EL (cell line): ENCODE data around the gene GRK6.

ENCODE experiments used
- DNase-seq: peaks from one replicate; pipeline ENCODE4 v3.0.0-alpha.2; 2016

The GRK6 gene

DNA sequence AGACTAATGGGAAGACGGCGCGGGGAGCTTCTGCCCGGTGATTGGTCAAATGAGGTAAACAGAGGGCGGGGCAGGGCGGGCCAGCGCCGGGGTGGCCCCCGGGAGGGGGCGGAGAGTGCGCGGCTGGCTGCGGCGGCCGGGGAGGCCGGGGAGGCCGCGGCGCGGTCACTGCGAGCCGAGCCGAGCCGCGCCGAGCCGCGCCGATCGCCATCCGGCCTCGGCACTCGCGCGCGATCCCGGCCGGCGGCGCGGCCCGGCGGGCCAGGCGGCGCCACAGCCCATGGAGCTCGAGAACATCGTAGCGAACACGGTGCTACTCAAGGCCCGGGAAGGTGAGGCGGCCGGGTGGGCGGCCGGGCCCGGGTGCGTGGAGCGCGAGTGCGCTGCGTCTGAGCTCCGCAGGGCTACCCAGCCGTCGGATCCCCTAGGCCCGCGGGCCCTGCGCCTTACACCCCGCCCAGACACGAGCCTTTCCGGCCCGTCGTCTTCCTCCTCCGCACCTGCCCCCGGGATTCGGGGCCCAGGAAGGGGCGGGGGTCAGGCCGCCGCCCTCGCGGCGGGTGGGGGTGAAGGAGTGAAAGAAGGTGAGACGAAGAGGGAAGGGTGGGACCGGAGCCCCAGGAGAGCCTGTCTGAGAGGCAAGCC lies at the start of gene GRK6:
TSS of gene GRK6 (plus strand) at position 111 of the 645 bp plus-strand sequence. CDS start at position 281, 170 bp downstream.
- DNase-seq, result peak; percentile 40

DNA sequence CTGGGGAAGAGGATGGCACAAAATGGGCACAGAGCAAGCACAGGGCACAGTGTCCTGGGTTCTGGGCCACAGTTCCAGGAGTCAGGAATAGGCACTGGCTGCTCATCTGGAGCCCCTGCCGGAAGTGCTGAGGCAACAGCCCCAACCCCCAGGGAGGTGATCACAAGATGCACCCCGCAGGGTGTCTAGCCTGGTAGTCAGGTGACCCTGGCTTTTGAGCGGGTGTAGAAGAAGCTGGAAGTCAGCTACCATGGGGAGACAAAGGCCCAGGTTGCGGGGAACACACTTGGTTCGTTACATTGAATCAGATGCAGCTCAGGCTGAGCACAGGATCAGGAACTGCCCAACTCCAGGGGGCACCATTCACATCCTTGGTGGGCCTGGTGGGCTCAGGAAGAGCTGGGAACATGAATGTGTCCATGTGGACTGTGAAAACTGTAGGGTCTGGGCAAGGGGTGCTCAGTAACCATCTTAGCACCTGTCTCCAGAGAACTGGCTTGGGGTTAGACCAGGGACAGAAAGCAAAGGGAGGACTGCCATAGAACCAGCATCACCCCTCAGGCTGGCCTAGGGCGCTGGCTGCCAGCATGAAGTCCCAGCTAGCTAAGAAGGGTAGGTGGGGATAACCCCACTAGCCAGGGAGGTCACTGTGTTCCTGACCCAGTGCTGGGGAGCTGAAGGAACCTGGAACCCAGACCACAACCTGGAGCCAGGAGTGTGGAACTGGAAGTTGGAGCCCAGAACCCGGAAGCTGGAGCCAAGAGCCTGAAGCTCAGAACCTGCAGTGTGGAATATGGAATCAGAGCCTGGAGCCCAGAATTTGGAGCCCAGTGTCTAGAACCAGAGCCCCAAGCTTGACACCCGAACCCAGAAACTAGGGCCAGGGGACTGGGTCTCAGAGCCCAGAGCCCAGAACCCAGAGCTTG lies 48.4 kb upstream of the GRK6 start:
- DNase-seq, result no peak

DNA sequence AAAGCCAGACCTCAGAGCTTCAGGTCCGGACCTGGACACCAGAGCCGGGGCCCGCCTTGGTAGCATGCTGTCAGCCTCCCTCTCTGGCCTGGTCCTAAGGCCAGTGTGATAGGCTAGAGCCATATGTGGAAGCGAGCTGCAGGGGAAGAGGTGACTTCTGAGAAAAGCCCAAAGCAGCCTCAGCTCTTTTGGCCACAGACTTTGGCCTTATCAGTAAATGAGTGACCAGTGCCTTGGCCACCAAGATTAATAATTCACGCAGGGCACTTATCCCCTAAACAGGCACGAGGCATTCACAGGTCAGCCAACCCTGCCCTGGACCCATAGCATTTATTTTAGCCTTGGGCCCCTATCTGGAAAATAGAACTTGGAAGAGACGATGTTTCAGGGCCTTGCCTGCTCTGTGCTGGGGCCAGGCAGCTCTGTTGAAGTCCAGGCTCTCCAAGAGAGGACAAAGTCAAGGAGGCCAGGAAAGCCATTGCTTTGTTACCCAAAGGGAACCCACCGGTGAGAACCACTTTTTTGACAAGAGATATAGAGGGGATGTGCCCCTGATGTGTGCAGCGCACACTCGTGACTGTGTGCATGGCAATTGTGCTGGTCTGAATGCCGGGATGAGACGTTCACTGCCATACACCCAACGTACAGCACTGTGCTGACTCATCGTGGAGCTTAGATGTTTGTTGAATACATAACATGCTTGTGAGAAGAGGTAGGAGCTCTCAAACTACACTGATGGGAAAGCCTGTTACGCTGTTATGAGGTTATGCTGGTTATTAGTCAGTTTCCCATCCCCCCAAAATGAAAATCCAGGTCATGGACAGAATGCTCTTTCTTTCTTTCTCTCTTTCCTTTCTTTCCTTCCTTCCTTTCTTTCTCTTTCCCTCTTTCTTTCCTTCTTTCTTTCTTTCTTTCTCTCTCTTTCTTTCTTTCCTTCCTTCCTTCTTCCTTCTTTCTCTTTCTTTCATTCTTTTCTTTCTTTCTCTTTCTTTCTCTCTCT lies 47.3 kb upstream of the GRK6 start:
- peak; percentile 83 for DNase-seq

DNA sequence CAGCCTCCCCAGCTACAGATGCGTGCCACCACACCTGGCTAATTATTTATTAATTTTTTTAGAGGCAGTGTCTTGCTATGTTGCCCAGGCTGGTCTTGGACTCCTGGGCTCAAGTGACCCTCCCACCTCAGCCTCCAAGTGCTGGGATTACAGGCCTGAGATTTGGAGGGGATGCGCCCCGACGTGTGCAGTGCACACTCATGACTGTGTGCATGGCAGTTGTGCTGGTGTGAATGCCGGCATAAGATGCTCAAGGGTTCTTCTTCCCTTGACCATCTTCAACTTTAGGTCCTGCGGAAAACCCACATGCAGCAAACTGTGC lies 45.7 kb upstream of the GRK6 start:
- no peak for DNase-seq

DNA sequence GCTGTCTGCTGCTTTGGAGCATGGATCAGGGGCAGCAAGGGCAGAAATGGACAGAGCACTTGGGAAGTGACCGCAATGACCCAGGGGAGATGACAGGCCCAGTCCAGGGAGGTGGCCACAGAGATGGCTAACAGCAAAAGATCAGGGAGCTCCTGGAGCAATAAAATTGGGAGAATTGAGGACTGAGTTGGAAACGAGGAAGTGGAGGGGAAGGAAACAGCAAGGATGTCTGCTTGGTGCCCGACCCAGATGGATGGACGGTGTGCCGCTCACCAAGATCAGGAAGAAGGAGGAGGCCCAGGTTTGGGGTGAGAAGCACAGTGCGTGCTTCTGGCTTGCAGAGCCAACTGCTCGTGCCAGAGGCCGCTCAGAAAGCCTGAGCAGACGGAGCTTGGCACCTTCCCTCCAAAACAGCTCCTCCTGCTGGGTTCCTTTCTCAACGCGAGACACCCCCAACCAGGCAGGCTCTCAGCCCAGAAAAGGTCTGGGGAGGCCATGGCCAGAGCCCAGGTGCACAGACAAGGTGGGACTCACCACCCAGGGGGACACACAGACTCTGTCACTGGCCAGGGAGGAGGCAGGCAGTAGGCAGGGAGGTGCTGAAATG lies 44.0 kb upstream of the GRK6 start:
- peak; percentile 18 for DNase-seq

DNA sequence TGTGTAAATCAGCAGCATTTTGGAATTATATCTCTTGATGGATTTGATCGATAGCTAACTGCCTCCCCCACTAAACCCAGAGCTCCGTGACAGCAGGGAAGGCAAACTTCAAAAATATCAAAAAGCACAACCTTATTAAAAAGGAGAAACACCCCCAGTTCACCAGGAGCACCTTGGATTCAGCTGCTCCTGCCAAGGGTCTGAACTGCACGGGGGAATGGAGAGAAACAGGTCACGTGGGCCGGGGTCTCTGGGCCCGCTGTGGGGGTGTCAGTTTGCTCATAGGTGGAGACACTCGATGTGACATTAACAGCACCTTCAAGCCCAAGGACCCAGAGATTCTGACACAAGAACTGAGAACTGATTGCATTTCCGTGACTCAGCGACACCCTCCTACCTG lies 43.3 kb upstream of the GRK6 start:
- no peak for DNase-seq

DNA sequence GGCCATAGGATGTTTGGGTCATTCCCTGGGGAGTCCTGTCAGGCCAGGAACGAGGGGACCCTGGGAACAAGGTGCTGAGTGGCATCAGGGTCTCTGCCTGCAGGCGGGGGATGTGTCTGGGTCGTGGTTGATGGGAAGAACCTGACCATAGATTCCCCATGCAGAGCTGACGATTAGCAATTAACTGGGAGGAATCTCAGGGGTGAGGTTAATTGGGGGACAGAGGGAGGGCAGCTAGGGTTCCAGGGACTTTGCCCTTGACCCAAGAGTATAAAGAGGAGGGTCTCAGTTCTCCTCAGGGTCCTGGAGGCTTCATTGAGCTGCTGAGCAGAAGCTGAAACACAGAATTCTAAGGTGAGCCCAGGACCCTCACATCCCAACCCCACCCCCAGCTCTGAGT lies 42.3 kb upstream of the GRK6 start, which contains the start of gene SLC34A1:
TSS of gene SLC34A1 (plus strand) at position 301 of the 400 bp plus-strand sequence. CDS start 1,308 bp downstream, outside the sequence.
- no peak for DNase-seq

DNA sequence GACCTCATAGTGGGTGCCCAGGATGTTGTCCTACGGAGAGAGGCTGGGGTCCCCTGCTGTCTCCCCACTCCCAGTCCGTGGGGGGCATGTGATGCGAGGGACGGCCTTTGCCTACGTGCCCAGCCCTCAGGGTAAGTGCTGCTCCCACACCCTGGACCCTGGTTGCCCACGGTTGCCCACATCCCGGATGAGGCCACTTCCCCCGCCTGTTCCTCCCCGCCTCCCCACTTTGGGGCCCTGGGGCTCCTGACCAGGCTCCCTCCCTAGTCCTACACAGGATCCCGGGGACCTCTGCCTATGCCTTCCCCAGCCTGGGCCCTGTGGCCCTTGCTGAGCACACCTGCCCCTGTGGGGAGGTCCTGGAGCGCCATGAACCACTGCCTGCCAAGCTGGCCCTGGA lies 40.8 kb upstream of the GRK6 start:
- DNase-seq, result no peak

DNA sequence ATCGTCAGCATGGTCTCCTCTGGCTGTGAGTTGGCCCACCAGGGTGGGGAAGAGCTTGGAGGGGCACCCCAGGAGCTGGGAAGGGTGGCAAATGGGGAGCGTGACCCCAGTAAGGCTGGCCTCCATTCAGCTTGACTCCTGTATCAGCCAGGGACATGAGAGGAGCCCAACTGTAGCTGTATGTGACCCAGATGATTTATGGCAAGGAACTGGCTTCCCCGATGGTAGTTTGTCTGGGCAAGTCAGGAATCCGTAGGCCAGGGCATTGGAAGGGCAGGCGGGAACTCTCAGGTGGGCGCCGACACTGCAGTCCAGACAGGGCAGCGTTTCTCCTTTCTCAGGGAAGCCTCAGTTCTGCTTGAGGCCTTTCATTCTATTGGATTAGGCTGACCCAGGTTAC lies 39.9 kb upstream of the GRK6 start:
- no peak for DNase-seq

DNA sequence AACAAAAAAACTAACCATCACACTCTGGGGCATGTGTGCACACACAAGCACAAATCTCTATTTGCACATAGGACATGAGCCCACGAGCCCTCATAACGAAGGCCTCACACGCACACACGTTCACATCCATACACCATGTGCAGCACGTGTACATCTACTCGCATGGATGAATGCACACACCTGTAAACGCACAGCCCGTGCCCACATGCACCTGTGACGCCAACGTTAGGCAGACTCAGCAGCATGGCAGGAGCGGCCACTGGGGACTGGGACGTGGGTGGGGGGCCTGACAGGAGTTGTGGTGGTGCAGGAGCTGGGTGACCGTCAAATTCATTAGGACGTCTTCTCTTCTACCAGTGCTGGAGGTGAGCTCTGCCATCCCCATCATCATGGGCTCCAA lies 39.1 kb upstream of the GRK6 start:
- DNase-seq, result no peak

DNA sequence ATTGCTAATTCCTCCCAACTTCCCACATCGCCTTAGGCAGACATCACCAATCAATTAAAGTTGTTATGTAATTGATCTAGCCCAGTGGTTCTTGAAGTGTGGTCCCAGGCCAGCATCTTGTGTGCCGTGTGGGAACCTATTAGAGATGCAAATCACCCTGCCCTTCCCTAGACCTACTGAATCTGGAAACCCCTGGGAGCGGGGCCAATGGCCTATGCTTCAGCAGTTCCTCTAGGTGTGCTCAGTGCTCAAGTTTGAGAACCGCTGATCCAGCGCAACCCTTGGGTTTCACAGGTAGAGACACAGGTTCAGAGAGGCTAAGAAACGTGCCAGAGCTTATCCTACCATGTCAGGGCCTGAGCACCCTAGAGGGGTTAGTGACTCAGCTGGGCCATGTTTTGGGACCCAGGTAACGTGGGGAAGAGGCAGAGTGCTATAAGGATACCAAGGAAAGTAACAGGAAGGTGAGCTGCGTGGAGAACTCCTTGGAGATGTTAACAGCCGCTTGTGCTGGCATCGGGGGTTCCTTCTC lies 37.9 kb upstream of the GRK6 start:
- DNase-seq, result no peak

DNA sequence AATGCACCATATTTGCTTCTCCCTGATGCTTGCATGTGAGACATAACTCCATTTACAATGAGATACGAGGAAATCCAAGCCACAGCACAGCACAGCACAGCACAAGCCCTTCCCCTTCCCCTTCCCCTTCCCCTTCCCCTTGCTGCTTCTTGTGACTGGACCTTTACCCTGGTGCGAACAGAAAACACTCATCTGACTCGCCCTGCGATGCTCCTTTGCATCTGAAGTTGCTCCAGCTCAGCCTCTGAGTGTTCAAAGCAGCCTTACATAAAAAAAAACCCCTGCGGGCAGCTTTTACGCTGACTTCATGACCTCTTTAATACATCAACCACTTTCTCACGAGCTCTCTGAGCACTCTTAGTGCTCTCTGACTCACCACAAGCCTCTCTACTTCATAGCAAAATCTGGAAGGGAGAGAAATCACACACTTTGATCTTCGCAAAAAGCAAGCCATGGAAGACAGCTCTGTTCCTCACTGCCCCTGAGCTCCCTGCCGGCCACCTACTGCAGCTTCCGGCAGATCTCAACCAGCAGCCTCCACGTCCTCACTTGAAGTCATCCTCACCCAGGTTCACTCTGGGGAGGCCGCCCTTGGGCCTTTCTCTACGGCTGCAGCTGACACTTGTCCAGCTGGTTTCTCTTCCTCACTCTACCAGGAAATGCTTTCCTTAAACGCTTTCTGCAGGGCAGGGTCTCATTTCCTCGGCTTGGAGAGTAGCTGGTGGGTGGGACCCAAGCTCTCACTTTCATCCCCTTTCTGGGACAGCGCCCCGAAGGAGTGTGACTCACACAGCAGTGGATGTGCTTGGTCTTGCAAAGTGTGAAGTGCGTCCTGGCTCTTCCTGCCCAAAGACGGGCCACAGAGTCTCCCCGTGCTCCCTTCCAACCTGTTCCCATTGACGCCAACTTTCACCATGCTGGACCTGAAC lies 37.0 kb upstream of the GRK6 start:
- peak; percentile 97 for DNase-seq

DNA sequence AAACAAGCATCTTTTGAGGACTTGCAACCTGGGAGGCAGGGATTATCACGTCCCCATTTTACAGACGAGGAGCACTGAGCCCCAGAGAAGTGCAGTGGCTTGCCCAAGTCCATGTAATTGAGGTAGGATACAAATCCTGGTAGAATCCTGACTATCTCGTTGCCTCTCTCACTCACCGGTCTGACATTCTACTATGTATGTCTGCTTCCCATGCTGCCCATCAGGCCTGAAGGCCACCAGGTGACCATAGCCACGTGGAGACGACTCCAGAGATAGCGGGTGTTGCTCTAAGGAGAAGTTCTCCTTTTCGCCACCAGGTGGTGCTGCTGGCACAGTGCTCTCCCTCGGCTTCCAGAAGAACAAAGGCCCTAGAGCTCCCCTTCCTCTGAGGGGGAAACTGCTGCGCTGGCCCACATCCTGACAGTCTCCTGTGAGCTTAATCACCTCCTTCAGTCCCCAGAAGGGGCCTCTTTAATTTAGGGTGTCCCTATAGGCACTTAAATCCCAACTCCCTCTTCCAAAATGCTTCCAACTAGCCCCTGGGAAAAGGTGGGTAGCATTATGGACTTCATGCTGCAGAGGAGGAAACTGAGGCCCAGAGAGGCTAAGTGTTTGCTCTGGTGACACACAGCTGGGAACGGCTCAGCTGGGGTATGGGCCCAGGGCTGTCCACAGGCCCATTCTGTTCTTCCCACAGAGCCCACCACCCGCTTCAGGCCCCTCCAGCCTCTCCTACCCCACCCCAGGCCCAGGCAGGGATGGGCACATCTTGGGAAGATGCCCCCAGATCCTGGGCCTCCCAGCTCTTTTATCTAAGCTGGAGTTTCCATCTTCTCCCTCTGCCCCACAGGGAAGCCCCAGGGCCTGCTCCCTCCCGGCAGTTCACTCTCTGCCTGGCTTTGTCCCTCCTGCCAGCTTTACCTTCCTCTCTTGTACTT lies 35.8 kb upstream of the GRK6 start:
- DNase-seq, result peak; percentile 85

DNA sequence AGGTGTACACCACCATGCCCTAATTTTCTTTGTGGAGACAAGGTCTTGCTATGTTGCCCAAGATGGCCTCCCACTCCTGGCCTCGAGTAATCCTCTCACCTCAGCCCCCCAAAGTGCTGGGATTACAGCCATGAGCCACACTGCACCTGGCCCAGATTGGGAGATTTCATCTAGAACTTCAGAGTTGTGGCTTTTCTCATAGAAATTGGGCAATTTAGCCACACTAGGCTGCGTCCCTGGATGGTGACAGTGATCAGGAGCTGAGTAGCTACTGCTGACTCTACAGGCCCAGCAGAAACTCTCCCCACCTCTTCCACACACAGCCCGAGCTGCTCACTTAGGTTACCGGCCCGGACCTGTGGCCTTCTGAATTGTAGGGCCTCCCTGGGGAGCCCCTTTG lies 33.7 kb upstream of the GRK6 start:
- no peak for DNase-seq

DNA sequence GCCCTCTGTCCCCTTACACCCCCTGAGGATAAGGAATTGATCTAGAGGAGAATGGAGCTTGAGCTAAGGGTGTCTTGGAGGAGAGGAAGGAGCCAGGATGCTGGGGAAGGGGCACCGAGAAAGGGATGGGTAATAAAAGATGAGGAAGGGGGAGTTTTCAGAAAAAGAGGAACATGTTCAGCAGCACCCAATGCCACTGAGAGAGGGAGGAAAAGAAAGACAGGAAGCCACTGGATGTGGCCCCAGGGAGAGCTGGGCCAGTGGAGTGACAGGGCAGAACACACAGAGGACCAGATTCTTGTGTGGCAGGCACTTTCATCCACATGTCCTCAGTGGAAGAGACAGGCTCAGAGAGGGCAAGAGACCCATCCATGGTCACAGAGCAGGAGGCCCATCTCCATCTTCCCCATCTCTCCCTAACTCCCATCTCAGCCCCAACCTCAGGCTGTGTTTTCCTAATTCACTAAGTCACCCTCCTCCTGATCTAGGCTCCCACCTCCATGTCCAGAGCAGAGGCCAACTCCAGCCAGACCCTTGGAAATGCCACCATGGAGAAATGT lies 33.2 kb upstream of the GRK6 start:
- DNase-seq, result no peak

DNA sequence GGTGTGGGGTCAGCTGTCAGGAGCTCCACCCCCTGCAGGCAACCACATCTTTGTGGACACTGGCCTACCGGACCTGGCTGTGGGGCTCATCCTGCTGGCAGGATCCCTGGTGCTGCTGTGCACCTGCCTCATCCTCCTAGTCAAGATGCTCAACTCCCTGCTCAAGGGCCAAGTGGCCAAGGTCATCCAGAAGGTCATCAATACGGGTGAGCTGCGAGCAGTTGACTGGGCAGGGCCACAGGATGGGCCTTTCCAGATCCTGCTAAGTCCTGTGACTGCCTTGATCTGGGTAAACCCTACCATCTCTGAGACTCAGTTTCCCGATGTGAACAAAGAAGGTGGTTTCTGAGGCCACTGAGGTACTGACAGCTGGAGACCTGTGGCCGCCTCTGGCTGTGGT lies 32.5 kb upstream of the GRK6 start:
- DNase-seq, result no peak

DNA sequence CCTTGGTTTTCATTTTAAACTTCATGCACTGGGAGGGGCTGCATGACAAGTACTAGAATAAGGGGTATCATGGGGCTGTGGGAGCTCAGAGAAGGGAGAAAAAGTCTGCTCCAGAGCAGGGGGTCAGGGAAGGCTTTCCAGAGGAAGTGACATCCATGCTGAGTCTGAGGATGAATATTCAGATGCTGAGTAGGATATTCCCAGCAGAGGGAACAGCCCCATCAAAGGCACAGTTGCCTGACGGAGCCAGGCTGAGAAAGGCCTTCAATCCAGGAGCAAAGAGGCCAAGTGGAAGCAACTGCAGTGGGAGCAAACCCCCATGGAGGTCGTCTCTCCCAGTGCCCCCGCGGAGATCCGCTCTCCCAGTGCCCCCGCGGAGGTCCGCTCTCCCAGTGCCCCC lies 30.4 kb upstream of the GRK6 start:
- no peak for DNase-seq

DNA sequence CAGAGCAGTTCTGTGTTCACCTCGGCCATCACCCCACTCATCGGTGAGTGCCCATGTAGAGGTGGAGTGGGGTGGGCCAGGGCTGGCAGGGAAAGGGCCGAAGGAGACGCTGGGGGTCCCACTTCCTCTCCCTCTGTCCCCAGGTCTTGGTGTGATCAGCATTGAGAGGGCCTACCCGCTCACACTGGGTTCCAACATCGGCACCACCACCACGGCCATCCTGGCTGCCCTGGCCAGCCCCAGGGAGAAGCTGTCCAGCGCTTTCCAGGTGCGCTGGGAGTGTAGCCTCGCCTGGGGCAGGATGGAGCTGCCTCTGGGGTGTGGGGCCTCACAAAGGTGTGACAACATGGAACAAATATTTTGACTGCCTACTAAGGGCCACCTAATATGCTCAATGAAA lies 29.7 kb upstream of the GRK6 start:
- no peak for DNase-seq

DNA sequence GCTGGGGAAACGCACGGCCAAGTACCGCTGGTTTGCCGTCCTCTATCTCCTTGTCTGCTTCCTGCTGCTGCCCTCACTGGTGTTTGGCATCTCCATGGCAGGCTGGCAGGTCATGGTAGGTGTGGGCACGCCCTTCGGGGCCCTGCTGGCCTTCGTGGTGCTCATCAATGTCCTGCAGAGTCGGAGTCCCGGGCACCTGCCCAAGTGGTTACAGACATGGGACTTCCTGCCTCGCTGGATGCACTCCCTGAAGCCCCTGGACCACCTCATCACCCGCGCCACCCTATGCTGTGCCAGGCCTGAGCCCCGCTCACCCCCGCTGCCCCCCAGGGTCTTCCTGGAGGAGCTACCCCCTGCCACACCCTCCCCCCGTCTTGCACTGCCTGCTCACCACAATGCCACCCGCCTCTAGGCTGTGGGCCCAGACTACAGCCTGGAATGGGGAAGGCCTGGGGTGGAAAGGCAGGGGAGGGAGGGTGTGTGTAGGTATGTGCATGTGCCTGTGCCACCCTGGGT lies 28.5 kb upstream of the GRK6 start:
- no peak for DNase-seq
